HG02885 (cell line): ENCODE data around the gene EAF2.

Experiments used
- ATAC-seq: cut with Tn5 transposase; IDR thresholded peaks from one replicate; pipeline ENCODE4 v1.9.1; 2021; ENCODE audit warnings: mild to moderate bottlenecking; ENCODE audit not compliant: unreplicated experiment, poor library complexity

EAF2 gene

DNA sequence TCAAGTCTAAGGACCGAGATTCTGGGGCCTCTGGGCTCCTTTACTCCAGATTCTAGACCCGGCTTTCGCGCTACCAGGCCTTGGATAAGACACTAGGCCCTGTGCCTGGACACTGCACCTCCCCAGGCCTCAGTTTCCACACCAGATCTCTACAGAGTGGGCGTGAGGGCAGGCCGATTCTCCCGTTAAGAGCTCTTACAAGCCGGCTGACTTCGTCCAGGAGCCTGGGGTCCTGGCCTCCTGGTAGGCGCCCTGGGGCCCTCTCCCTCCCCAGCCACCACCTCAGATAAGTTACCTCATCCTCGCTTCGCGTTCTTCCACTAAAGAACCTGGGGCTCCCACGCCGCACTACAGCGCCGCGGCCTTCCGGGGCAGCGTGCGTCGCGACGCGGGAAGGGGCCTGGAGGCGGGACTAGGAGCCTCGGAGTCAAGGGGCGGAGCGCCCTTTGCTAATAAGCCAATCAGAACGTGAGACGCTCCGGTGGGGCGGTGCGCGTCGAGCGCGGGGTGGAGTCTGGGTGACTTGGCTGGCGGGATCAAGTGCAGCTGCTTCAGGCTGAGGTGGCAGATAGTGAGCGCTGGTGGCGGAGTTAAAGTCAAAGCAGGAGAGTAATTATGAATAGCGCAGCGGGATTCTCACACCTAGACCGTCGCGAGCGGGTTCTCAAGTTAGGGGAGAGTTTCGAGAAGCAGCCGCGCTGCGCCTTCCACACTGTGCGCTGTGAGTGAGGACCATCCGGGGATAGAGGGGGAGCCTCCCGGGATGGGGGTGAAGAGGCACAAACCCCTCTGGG is at the start of gene EAF2, which contains the start of gene IQCB1:
Gene EAF2, plus strand, starts transcription at position 539 of the 794 bp plus-strand sequence. Its CDS starts 77 bp downstream, at position 616.
Gene IQCB1, minus strand, starts transcription at position 390 of the 794 bp plus-strand sequence. CDS start 6,100 bp downstream, outside the sequence.
- peak; percentile 97 for ATAC-seq

DNA sequence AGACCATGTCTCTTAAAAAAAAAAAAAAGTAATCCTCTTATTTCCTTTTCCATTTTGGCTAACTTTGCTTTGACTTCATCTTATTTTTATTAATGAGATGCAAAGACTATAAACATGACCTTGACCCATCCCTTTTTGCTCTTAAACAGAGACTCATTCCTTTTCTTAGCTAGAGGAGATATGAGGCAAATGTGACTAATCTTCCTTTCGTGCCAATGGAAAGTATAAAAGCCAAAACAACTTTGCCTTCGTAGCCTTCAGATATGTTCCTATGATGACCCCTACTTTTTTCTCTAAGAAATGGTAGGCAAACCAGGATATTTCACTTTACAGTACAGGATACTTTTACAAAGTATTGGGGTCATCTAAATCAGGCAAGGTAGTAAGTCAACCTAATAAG is 48.5 kb upstream of the EAF2 start:
- no peak for ATAC-seq

DNA sequence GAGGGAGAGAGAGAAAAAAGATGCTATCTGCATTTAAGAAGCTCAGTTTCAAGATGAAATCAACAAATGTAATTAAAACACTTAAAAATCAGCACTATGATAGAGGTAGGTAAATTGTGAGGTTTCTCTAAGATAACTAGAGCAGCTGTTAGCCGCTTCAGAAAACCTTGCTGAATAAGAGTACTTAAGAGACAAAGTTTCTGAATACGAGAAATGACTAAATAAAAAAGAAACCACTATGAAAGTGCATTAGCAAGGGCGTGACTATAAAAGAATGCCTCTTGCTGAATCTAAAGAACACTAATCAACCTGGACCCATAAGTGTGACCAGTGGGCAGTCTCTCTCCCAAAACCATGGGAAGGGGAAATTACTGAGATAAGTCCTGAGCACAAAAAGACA is 41.9 kb upstream of the EAF2 start:
- peak; percentile 66 for ATAC-seq

GRCh38 chr3:121794264-121794983 is 40.6 kb upstream of the EAF2 start:
- peak; percentile 56 for ATAC-seq

- ATAC-seq: no peak
These were observed 38.0 kb upstream of the EAF2 start for GRCh38 chr3:121796970-121797369.

DNA sequence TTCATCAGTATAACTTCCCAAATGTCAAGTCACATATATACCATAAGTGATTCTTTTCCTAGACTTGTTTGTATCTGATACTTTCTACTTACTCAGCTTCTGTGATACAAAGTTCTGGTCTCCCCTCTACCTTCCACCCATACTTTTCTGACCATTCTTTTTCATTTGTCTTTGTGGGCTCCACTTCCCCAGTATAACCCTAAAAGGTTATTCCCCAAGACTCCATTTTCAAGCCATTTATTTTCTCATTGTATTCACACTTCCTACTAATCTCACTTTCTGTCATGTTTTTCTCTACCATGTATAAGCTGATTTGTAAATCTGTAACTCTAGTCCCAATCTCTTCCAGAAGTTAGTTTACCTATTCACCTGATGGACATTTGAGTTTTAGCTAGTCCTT is 34.1 kb upstream of the EAF2 start:
- no peak for ATAC-seq

- no peak for ATAC-seq
These were observed 31.2 kb upstream of the EAF2 start for GRCh38 chr3:121803771-121804320.

DNA sequence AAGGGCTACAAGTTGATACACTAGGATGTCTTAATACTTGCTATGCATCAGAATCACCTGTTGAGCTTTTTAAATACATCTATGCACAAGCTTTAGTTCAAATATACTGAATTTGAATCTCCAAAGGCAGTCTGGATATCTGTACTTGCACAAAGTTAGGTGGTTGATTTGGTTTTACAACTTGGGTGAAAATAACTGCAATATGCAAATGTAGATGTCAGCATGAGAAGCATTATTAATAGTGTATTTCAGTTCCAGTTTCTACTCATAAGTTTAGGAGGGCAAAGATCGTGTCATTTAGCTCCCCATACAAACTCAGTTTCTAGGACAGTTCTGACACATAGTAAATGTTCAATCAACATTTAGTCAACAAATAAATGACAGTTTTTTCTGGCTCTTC is 25.8 kb upstream of the EAF2 start:
- peak; percentile 99 for ATAC-seq

DNA sequence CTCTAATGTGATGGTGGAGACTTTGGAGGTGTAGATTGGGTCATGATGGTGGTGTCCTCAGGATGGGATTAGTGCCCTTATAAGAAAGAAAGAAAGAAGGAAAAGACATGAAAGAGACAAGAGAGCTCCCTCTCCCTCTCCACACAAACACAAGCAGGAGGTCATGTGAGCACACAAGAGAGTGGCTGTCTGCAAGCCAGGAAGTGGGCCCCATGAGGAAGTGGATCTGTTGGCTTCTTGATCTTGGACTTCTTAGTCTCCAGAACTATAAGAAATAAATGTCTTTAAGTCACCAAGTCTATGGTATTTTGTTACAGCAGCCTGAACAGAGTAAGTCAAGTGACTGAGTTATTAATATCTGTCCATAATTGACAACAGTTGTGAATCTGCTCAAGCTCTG is 17.3 kb upstream of the EAF2 start:
- ATAC-seq: no peak

DNA sequence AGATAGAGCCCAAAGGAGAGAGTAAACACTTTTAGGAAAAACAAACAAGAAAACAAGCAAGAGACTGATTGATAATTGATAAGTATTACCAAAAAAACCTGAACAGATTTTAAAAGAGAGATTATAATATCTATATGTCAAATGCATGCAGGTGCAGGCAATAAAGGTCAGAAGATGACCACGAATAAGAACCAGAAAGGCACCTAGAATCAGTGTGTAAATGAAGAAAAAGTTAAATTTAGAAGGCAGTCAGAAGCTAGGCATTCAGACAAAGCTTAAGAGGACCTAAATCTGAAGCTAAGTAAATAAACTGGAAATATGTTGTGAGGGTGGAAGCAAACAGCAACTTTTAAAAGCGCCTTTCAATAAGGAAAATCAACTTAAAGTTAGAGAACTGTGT is 16.4 kb upstream of the EAF2 start:
- ATAC-seq: no peak

DNA sequence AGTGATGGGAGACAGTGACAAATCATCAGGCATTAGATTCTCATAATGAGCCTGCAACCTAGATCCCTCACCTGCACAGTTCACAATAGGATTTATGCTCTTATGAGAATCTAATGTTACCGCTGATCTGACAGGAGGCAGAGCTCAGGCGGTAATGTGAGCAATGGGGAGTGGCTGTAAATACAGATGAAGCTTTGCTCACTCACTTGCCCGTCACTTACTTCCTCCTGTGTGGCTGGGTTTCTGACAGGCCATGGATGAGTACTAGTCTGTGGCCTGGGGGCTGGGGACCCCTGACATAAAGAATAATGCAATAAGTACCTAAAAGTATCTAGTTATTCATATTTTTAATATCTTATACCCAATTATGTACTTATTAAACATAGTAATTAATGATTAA is 15.8 kb upstream of the EAF2 start:
- ATAC-seq: peak; percentile 46

DNA sequence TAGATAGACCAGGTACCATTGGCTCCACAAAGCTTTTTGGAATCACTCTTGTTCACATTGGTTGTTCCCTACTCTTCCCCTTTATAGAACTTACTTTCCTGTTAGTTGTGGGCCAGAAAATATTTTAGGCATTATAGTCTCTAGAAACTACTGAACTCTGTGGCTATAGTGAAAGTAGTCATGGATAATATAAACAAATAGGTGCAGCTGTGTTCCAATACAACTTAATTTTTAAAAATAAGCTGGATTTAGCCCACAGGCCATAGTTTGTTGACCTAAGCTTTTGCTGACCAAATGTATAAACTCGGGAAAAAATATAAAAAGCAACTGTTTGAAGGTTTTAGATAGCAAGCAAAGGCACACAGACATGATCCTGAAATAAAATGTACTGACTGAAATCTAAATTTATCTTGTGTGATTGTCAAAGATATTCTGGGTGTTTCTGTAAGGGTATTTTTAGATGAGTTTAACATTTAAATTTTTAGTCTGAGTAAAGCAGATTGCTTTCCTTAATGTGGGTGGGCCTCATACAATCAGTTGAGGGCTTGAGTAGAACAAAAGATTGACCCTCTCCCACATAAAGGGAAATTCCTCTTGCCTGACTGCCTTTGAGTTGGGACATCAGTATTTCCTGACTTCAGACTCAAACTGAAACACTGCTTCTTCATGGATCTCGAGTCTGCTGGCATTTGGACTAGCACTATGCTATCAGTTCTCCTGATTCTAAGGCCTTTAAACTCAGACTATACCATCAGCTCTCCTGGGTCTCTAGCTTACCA is 13.4 kb upstream of the EAF2 start:
- ATAC-seq: no peak

DNA sequence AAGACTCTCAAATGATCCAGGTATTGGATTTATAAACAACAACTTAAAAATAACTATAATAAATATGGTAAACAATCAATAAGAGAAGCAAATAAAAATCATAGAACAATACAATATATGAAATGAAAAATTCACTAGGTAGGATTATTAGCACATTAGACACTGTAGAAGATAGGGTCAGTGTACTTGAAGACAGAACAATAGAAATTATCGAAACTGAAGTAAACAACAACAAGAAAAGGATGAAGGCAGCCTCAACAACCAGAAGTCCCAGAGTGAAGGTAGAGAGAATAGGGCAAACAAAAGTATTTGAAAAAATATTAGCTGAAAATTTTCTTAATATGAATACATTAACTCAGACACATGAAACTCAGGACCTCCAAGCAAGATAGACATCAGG is 12.0 kb upstream of the EAF2 start:
- no peak for ATAC-seq

- no peak for ATAC-seq
These were observed 795 bp upstream of the EAF2 start for GRCh38 chr3:121834157-121834670.

DNA sequence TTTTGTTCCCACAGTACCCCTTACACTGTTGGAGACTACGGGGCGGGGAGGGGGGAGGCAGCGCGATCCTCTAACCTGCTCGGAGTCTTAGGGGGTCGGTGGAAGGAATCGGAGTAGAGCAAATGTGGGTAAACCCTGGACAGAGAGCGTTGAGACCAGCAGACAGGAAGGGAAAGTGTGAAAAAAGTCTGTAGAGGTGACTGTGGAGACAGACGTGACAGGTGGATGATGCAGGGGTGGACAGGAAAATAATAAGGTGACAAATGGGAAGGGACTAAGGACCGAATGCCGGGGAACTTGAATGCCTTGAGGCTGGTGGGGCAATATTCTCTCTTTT is 424 bp downstream of the EAF2 start:
- peak; percentile 23 for ATAC-seq

DNA sequence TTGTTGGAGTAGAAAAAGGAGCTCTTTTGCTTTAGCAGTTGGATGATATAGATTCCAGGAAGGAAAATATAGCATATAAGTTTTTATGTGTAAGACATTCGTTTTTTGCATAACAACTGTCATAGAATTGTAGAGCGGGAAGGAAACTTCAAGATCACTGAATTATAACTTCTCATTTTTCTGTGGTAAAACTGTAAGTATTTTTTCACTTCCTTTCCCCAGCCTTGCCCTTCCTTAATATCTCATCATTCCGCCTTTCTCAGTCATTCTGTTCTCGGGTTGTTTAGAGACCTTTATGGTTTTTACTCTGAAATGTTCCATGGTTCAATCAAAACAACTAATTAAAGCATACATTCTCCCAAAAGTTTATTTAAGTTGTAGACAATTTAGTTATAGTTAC is 1.1 kb downstream of the EAF2 start:
- no peak for ATAC-seq

DNA sequence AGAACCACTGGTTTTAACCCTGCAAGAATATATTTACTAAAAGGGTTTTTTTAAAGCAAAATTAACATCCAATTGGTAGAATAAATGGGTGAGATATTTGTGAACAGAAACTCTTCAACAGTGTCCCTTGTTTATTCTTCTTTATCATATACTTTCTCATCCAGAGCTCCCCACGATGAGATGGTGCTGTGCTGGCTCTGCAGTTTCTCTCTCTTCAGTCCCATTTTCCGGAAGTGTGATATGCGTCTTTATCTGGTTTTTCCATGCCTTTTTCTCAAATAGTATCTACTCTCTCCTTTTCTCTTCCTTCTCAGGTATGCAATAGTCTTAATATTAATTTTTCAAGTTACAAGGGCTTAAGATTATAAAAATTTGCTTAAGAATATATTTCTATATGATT is 1.5 kb downstream of the EAF2 start:
- no peak for ATAC-seq

DNA sequence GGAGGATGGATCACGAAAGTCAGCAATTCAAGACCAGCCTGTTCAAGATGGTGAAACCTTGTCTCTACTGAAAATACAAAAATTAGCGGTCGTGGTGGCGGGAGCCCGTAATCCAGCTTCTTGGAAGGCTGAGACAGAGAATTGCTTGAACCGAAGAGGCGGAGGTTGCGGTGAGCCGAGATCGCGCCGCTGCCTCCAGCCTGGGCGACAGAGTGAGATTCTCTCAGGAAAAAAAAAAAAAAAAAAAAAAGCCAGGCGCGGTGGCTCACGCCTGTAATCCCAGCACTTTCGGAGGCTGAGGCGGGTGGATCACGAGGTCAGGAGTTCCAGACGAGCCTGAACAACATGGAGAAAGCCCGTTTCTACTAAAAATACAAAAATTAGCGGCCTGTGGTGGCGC is 5.0 kb downstream of the EAF2 start:
- no peak for ATAC-seq

DNA sequence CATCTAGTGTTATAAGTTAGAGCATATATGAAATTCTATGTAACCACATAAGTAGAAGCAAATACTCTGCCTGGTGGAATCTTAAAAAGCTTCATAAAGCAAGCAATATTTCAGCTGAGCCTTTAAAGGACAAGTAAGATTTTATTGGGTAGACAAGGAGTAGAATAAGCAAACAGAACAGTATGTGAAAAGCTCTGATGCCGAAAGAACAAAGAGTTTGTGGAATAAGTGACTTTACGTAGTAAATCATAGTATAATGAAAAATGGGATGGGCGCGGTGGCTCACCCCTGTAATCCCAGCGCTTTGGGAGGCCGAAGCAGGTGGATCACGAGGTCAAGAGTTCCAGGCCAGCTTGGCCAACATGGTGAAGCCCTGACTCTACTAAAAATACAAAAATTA is 9.9 kb downstream of the EAF2 start:
- ATAC-seq: no peak

DNA sequence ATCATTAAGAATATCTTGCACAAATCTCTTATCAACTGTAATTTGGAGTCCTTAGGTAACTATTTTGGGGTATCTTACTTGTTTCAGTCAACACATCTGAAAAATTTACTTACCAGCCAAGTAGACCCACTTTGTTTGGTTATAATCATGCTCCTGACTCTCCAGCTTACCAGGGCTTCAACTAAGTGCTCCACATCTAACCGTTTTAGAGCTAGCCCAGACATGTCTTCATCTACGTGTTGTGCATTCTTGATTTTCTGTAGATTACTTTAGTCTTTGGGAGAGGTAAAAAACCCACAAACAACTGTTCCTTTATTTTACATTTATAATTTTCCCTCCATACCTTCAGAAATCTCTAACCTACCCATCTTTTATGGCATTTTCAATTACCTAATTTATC is 17.2 kb downstream of the EAF2 start:
- no peak for ATAC-seq

DNA sequence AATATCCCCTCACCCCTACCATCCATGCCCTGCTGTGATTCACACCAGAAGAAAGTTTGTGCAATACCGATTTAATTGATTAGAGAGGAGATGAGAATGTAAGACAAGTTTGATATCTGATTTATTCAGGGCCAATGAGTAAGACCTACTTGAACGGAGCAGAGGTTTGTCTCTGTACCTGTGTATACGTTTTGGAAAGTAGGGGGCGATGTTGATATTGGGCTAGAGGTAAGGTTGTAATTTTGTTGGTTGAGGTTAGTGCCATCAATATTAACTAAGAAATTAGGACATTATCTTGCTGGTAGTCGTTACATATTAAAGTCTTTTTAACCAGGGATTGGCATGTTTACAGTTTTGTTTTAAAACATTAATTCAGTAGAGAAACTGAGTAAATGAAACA is 20.5 kb downstream of the EAF2 start:
- ATAC-seq: no peak
